GM12878 (cell line): ENCODE data around the gene PSAP. TPM values are rescaled to one million over a fixed set of nuclear protein-coding genes. Genes with fewer than 3 reads are reported as not detected.

Experiments
- CHD2 ChIP-seq: IDR thresholded peaks from 2 replicates; pipeline ENCODE4 v1.6.1; 2011; ENCODE audit warnings: low read depth, low read length, improper control_type of control experiment, borderline replicate concordance
- CUX1 ChIP-seq: IDR thresholded peaks from 2 replicates; pipeline ENCODE4 v1.6.1; 2012; ENCODE audit warnings: improper control_type of control experiment, low read depth, low read length; ENCODE audit not compliant: insufficient replicate concordance
- ELK1 ChIP-seq: IDR thresholded peaks from 2 replicates; pipeline ENCODE4 v1.6.1; 2012; ENCODE audit warnings: low read depth, low read length, improper control_type of control experiment
- HDGF ChIP-seq: fragments of 450-650 bp; IDR thresholded peaks from 2 replicates; pipeline ENCODE4 v1.6.1; 2016; ENCODE audit warnings: antibody characterized with exemption
- IKZF2 ChIP-seq, 2 experiments: fragments of 450-650 bp; IDR thresholded peaks; 2 replicates each; pipeline ENCODE4 v1.6.1; 2017; ENCODE audit warnings: mild to moderate bottlenecking in 2 of 2, moderate library complexity in 2 of 2
- PAX8 ChIP-seq: fragments of 450-650 bp; IDR thresholded peaks from 2 replicates; pipeline ENCODE4 v1.6.1; 2017; ENCODE audit warnings: mild to moderate bottlenecking, moderate library complexity
- PBX3 ChIP-seq: IDR thresholded peaks from 2 replicates; pipeline ENCODE4 v1.6.1; 2011; ENCODE audit warnings: mild to moderate bottlenecking, low read depth, low read length, moderate library complexity; ENCODE audit not compliant: insufficient replicate concordance
- POLR2AphosphoS5 ChIP-seq: IDR thresholded peaks from 2 replicates; pipeline ENCODE4 v1.6.1; 2011; ENCODE audit warnings: mild to moderate bottlenecking, low read length, inconsistent platforms
- SIN3A ChIP-seq: IDR thresholded peaks from 2 replicates; pipeline ENCODE4 v1.6.1; 2012; ENCODE audit warnings: low read depth, low read length, improper control_type of control experiment
- STAT1 ChIP-seq: fragments of 450-650 bp; conservative IDR thresholded peaks from 2 replicates; pipeline ENCODE4 v1.6.1; 2014; ENCODE audit warnings: antibody characterized with exemption, mild to moderate bottlenecking
- YY1 ChIP-seq: IDR thresholded peaks from 2 replicates; pipeline ENCODE4 v1.6.1; 2011; ENCODE audit warnings: low read depth, mild to moderate bottlenecking, low read length
- polyA plus RNA-seq, 11 experiments: library from polyadenylated mRNA; depleted of rRNA in 4 of 11; unstranded in 6 of 11; stranded (reverse) in 5 of 11; fragments of >200 nt; fragmentation: Nextera tagmentation in 4 of 11; fragmentation: Illumina TruSeq in 1 of 11; extraction: Ambion mirVana in 4 of 11; extraction: Trizol in 1 of 11; gene quantifications; 1 replicate in 1 of 11; 2 replicates in 10 of 11; pipeline versions ENCODE4 v1.2.1 to v1.2.3, GENCODE V29; 2011 to 2016; ENCODE audit warnings: inconsistent platforms in 2 of 11, missing spikeins in 2 of 11, low read depth in 1 of 11
- total RNA-seq, 4 experiments: library from RNA; depleted of rRNA in 3 of 4; stranded (reverse); fragments of >200 nt in 3 of 4; fragmentation: Illumina TruSeq in 1 of 4; extraction: Trizol in 1 of 4; gene quantifications; 2 replicates each; pipeline versions ENCODE4 v1.2.1 to v1.2.3, GENCODE V29; 2013 to 2021
- TF ChIP-seq, protein P1 (sequence below): fragments of 450-650 bp; IDR thresholded peaks from 2 replicates; pipeline ENCODE4 v1.6.1; 2016; ENCODE audit warnings: mild to moderate bottlenecking, moderate library complexity, borderline replicate concordance
- TF ChIP-seq, protein P2 (sequence below): fragments of 450-650 bp; formaldehyde crosslinking; IDR thresholded peaks from 2 replicates; pipeline ENCODE4 v1.5.0; 2022; ENCODE audit warnings: mild to moderate bottlenecking, missing genetic modification characterization

Gene PSAP
- total and polyA plus RNA-seq, 10 of the 15 experiments (the other 5 are each of a cell fraction or from before 2014, with no cell fraction given): 178 to 336 (median 286) TPM

GRCh38 chr10:71773221-71773971, 77.7 kb downstream of the PSAP start, which contains the start of gene VSIR (continued):
- TF ChIP-seq, protein P1, sequence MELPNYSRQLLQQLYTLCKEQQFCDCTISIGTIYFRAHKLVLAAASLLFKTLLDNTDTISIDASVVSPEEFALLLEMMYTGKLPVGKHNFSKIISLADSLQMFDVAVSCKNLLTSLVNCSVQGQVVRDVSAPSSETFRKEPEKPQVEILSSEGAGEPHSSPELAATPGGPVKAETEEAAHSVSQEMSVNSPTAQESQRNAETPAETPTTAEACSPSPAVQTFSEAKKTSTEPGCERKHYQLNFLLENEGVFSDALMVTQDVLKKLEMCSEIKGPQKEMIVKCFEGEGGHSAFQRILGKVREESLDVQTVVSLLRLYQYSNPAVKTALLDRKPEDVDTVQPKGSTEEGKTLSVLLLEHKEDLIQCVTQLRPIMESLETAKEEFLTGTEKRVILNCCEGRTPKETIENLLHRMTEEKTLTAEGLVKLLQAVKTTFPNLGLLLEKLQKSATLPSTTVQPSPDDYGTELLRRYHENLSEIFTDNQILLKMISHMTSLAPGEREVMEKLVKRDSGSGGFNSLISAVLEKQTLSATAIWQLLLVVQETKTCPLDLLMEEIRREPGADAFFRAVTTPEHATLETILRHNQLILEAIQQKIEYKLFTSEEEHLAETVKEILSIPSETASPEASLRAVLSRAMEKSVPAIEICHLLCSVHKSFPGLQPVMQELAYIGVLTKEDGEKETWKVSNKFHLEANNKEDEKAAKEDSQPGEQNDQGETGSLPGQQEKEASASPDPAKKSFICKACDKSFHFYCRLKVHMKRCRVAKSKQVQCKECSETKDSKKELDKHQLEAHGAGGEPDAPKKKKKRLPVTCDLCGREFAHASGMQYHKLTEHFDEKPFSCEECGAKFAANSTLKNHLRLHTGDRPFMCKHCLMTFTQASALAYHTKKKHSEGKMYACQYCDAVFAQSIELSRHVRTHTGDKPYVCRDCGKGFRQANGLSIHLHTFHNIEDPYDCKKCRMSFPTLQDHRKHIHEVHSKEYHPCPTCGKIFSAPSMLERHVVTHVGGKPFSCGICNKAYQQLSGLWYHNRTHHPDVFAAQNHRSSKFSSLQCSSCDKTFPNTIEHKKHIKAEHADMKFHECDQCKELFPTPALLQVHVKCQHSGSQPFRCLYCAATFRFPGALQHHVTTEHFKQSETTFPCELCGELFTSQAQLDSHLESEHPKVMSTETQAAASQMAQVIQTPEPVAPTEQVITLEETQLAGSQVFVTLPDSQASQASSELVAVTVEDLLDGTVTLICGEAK: no peak
- TF ChIP-seq PAX8 (no peak), IKZF2 (IDR thresholded peaks at IDR 0.05) (no peak), CUX1 (no peak), HDGF (no peak), STAT1 (0 out of 2 replicates have a peak, but pooled peaks have one; percentile 72), CHD2 (no peak; the same call in 1 of the 2 replicates), POLR2AphosphoS5 (peak; percentile 84), ELK1 (no peak), SIN3A (no peak), YY1 (peak; percentile 82), PBX3 (no peak)
- TF ChIP-seq, protein P2, sequence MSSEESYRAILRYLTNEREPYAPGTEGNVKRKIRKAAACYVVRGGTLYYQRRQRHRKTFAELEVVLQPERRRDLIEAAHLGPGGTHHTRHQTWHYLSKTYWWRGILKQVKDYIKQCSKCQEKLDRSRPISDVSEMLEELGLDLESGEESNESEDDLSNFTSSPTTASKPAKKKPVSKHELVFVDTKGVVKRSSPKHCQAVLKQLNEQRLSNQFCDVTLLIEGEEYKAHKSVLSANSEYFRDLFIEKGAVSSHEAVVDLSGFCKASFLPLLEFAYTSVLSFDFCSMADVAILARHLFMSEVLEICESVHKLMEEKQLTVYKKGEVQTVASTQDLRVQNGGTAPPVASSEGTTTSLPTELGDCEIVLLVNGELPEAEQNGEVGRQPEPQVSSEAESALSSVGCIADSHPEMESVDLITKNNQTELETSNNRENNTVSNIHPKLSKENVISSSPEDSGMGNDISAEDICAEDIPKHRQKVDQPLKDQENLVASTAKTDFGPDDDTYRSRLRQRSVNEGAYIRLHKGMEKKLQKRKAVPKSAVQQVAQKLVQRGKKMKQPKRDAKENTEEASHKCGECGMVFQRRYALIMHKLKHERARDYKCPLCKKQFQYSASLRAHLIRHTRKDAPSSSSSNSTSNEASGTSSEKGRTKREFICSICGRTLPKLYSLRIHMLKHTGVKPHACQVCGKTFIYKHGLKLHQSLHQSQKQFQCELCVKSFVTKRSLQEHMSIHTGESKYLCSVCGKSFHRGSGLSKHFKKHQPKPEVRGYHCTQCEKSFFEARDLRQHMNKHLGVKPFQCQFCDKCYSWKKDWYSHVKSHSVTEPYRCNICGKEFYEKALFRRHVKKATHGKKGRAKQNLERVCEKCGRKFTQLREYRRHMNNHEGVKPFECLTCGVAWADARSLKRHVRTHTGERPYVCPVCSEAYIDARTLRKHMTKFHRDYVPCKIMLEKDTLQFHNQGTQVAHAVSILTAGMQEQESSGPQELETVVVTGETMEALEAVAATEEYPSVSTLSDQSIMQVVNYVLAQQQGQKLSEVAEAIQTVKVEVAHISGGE (CRISPR knock-in tag): no peak
